Measurements from ENCODE around the gene ADAMTS15. TPM values are rescaled to one million over a fixed set of nuclear protein-coding genes. Genes with fewer than 3 reads are reported as not detected.

Gene ADAMTS15
- total and polyA plus RNA-seq, 2 experiments from 2014 or later, result 2.2 to 12.9 TPM

- Histone ChIP-seq H3K36me3 (no peaks in the 10 kb centered on the region), H3K9me3 (ENCODE audit: low read depth) (no peaks in the 10 kb centered on the region), H3K27me3 (no peaks in the 10 kb centered on the region), H3K4me1 (ENCODE audit: low read depth) (no peaks in the 10 kb centered on the region), H3K4me3 (no peak overlapping the region), H3K27ac (no peak overlapping the region)
- no peak for TF ChIP-seq CTCF (IDR thresholded peaks at IDR 0.05; ENCODE audit: low read depth, low read length)
- no peak for DNase-seq (ENCODE audit: low read depth in 1 of 2, low spot score in 1 of 2)
Measured at GRCh38 chr11:130489716-130490115, 41.3 kb downstream of the ADAMTS15 start.

- Histone ChIP-seq H3K36me3 (no peaks in the 10 kb centered on the region), H3K4me3 (no peak overlapping the region), H3K27ac (no peak overlapping the region), H3K27me3 (no peaks in the 10 kb centered on the region), H3K4me1 (ENCODE audit: low read depth) (no peaks in the 10 kb centered on the region), H3K9me3 (ENCODE audit: low read depth) (no peaks in the 10 kb centered on the region)
- no peak for DNase-seq (ENCODE audit: low read depth in 1 of 2, low spot score in 1 of 2)
- no peak for TF ChIP-seq CTCF (IDR thresholded peaks at IDR 0.05; ENCODE audit: low read depth, low read length)
Measured at GRCh38 chr11:130490682-130491449, 42.4 kb downstream of the ADAMTS15 start.

- Histone ChIP-seq H3K27me3 (no peaks in the 10 kb centered on the region), H3K36me3 (no peaks in the 10 kb centered on the region), H3K4me1 (ENCODE audit: low read depth) (no peaks in the 10 kb centered on the region), H3K27ac (no peak overlapping the region), H3K4me3 (no peak overlapping the region), H3K9me3 (ENCODE audit: low read depth) (no peaks in the 10 kb centered on the region)
- no peak for DNase-seq (ENCODE audit: low read depth in 1 of 2, low spot score in 1 of 2)
- TF ChIP-seq CTCF (IDR thresholded peaks at IDR 0.05; ENCODE audit: low read depth, low read length), result no peak
Measured at GRCh38 chr11:130498181-130498580, 49.7 kb downstream of the ADAMTS15 start.

- Histone ChIP-seq H3K4me1 (ENCODE audit: low read depth) (no peaks in the 10 kb centered on the region), H3K4me3 (no peak overlapping the region), H3K36me3 (no peaks in the 10 kb centered on the region), H3K27me3 (no peaks in the 10 kb centered on the region), H3K27ac (no peak overlapping the region), H3K9me3 (ENCODE audit: low read depth) (no peaks in the 10 kb centered on the region)
- TF ChIP-seq CTCF (IDR thresholded peaks at IDR 0.05; ENCODE audit: low read depth, low read length), result no peak
- no peak for DNase-seq (ENCODE audit: low read depth in 1 of 2, low spot score in 1 of 2)
Measured at GRCh38 chr11:130499828-130500227, 51.4 kb downstream of the ADAMTS15 start.

- Histone ChIP-seq H3K9me3 (ENCODE audit: low read depth) (no peaks in the 10 kb centered on the region), H3K4me1 (ENCODE audit: low read depth) (no peaks in the 10 kb centered on the region), H3K36me3 (no peaks in the 10 kb centered on the region), H3K27me3 (no peaks in the 10 kb centered on the region), H3K4me3 (no peak overlapping the region), H3K27ac (no peak overlapping the region)
- no peak for TF ChIP-seq CTCF (IDR thresholded peaks at IDR 0.05; ENCODE audit: low read depth, low read length)
- no peak for DNase-seq (ENCODE audit: low read depth in 1 of 2, low spot score in 1 of 2)
Measured at GRCh38 chr11:130504317-130504716, 55.9 kb downstream of the ADAMTS15 start.
